ENCODE results near the gene NAALADL1.

The NAALADL1 gene

GRCh38 chr11:65058419-65059054 is at the start of gene NAALADL1:
Gene NAALADL1 (minus strand): TSS chr11:65058553. CDS start chr11:65058521, 32 bp downstream.
- DNase-seq = no peak

GRCh38 chr11:65107751-65108468 is 49.6 kb upstream of the NAALADL1 start:
- DNase-seq = no peak

- DNase-seq = no peak
Observed at GRCh38 chr11:65107078-65107477, 48.7 kb upstream of the NAALADL1 start.

- no peak for DNase-seq
Observed at GRCh38 chr11:65104628-65105027, 46.3 kb upstream of the NAALADL1 start.

GRCh38 chr11:65103476-65103875 is 45.1 kb upstream of the NAALADL1 start:
- DNase-seq = no peak

GRCh38 chr11:65102142-65103095 is 44.1 kb upstream of the NAALADL1 start:
- DNase-seq = no peak

GRCh38 chr11:65100674-65101350 is 42.5 kb upstream of the NAALADL1 start:
- DNase-seq = no peak

GRCh38 chr11:65096926-65097325 is 38.6 kb upstream of the NAALADL1 start:
- DNase-seq = no peak

- DNase-seq = peak; percentile 61 to 88
Observed at GRCh38 chr11:65095974-65096806, 37.8 kb upstream of the NAALADL1 start, which contains the start of gene VPS51. Gene VPS51 (plus strand): TSS chr11:65096214. CDS start chr11:65096251, 37 bp downstream.

- DNase-seq = no peak
Observed at GRCh38 chr11:65095427-65095826, 37.1 kb upstream of the NAALADL1 start.

GRCh38 chr11:65090628-65091027 is 32.3 kb upstream of the NAALADL1 start:
- DNase-seq = no peak

GRCh38 chr11:65089621-65090020 is 31.3 kb upstream of the NAALADL1 start:
- DNase-seq = no peak

- no peak for DNase-seq
Observed at GRCh38 chr11:65087827-65088226, 29.5 kb upstream of the NAALADL1 start.

GRCh38 chr11:65087216-65087615 is 28.9 kb upstream of the NAALADL1 start:
- DNase-seq = no peak

GRCh38 chr11:65086809-65087208 is 28.5 kb upstream of the NAALADL1 start:
- DNase-seq = no peak

GRCh38 chr11:65085446-65085845 is 27.1 kb upstream of the NAALADL1 start:
- no peak for DNase-seq

GRCh38 chr11:65084598-65085375 is 26.4 kb upstream of the NAALADL1 start:
- DNase-seq = no peak

- DNase-seq = peak; percentile 87 to 92
Observed at GRCh38 chr11:65083834-65084597, 25.7 kb upstream of the NAALADL1 start, which contains the start of the genes CDCA5 and ZFPL1. Gene CDCA5 (minus strand): TSS chr11:65084040. CDS start chr11:65083978, 62 bp downstream. Gene ZFPL1 (plus strand): TSS chr11:65084222. CDS start chr11:65084699, 477 bp downstream.

GRCh38 chr11:65083134-65083833 is 24.9 kb upstream of the NAALADL1 start:
- DNase-seq = no peak

All from NCI-H524 (cell line).